Measurements from ENCODE around the gene FOXJ2. TPM values are rescaled to one million over a fixed set of nuclear protein-coding genes. Genes with fewer than 3 reads are reported as not detected.
"Not testable (repeated sequence)": the region's sequence is repeated elsewhere in the genome, so short reads cannot be mapped to it uniquely, and the experiment has no call there.

The FOXJ2 gene
- total RNA-seq, 1 donor from 2014 or later, result 7.3 TPM

DNA sequence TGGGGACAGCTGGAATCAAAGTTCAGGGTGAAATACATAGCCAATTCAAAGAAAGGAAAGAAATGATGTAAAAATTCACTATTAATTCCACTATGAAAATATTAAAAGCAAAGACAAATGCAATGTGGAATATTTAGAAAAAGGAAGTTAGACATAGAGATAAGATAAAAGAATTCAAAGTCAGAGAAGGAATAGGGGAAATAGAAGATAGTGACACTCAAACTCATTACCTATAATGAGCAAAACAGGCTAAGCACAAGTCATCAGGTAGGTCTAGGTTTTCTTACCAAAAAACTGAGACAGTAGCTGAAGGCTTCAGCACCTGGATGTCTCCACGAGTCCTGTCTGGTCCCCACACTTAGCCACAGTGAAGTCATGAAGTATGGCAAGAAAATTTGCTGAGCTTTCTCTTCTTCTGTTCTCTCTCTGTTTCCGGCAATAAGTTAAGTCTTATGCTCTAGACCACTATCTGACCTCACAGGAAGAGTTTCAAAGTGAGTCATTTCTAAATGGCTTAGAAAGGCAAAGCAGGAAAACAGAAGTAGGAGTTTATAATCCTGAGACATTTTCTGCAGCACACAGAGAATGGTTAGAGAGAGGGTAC lies 33.6 kb downstream of the FOXJ2 start, which contains the start of gene C3AR1:
Gene C3AR1, minus strand, starts transcription at position 369 of the 604 bp plus-strand sequence. CDS start 6,174 bp downstream, outside the sequence.
- DNase-seq, result no peak

DNA sequence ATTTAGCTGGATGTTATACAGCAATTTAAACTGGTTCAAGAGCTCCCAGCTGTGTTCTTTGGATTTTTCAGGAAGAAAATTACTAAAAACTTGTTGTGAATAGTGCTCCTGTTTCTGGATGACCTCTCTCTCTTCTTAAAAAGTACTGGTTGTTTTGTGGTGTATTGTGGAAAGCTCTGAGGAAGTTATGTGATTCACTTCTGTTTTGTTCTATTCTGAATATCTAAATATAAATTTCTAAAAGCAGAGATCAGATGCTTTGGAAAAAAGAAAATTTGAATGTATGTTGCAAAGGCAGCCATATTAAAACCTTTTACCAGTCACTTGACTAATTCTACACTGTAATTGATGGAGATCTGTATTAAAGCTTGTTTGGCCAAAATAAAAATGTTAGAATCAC lies 37.1 kb downstream of the FOXJ2 start:
- no peak for DNase-seq

DNA sequence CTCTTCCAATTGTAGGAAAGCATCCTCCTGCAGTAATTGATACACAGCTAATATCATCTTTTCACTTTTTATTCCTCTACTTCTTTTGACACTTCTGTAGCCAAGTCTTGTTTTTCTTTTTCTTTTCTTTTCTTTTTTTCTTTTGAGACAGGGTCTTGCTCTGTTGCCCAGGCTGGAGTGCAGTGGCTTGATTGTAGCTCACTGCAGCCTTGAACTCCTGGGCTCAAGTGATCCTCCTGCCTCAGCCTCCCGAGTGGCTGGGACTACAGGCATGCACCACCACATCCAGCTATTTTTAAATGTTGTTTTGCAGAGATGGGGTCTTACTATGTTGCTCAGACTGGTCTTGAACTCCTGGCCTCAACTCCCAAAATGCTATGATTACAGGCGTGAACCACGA lies 39.3 kb downstream of the FOXJ2 start:
- not testable (repeated sequence) for DNase-seq

DNA sequence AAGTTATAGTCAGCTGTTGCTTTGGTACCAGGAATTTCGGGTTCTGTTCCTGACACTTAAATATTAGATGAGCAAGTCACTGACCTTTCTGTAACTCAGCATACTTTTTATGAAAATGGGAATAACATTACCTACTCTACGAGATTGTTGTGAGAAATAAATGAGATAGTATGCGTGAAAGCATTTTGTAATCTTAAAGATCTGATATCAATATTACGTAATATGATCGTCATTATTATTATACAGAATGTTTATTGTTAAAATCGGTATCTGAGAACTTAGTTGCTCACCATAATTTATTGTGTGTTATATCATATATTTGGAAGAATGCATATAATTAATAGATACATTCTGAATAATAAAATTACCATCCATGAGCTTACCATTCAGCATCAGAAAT lies 43.4 kb downstream of the FOXJ2 start:
- no peak for DNase-seq

DNA sequence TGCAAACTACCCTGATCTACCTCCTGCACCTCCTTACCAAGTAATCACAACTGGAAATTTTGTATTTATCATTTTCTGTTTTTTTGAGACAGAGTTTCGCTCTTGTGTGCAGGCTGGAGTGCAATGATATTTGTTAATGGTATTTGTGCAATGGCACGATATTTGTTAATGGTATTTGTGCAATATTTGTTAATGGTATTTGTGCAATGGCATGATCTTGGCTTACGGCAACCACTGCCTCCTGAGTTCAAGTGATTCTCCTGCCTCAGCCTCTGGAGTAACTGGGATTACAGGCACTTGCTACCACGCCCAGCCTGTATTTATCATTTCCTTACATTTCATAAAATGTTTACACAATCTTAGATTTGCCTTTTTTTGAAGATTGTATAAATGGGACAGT lies 43.9 kb downstream of the FOXJ2 start:
- no peak for DNase-seq

DNA sequence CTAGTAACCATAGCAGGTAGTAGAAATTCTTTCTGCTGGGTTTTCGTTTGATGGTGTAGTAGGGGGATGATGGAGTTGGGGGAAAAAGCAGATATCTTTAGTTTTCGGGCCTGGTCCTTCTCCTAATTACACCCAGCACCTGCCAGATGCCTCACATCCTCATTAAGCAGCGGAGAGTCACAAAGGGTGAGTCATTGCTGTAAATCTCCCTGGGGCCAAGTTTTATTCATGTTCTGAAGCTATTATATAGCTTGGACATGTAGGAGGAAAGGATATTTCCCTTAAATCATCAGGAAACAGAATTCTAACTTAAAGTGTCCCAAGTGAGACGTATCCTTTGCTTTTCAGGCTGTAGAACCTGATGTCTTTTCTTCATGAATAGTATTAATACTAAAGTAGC lies 44.7 kb downstream of the FOXJ2 start:
- DNase-seq, result no peak

DNA sequence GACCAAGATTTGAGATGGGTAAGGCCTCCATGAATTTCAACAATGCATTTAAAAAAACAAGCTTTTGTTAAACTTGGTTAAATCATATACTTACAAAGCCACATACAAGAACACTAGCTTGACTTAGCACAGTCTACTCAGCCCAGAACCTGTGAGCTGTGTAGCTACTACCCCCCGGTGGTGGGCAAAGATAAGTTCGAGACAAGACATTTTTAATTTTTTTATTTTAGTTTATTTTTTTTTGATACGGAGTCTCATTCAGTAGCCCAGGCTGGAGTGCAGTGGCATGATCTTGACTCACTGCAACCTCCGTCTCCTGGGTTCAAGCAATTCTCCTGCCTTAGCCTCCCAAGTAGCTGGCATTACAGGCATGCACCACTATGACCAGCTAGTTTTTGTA lies 45.9 kb downstream of the FOXJ2 start:
- DNase-seq, result no peak

DNA sequence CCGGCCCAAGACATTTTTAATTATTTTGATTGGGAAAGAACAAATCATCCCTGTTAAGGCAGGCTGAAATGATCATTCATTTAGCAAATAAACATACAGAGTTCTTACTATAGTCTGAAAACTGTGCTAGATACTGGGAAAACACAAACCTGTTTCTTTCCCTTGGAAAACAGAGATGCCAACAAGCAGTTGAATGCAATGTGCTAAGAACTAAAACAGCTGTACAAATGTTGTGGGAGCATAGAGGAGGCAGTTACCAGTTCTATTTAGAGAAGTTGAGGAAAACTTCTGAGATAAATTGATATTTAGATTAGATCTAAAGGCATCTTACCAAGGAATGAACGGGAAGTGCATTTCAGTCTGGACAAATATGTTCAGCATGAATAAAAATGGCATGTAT lies 46.4 kb downstream of the FOXJ2 start:
- DNase-seq, result no peak

DNA sequence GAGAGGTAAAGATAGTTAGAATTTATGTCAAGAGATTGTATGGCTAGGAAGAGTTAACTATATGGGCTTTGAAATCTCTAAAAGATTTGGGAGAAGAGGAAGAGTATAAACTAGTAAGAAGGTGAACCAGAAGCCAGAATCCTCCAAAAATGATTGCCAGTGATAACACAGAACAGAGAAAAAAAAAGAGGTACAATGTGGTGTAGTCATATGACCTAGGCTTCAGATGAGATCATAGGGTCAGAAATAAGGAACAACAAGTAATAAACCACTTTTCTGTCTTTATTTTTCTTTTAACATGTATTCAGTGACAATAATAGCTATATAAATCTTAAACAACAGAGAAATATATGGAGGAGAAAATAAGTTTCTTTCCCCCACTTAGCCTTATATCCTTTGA lies 47.6 kb downstream of the FOXJ2 start:
- no peak for DNase-seq

DNA sequence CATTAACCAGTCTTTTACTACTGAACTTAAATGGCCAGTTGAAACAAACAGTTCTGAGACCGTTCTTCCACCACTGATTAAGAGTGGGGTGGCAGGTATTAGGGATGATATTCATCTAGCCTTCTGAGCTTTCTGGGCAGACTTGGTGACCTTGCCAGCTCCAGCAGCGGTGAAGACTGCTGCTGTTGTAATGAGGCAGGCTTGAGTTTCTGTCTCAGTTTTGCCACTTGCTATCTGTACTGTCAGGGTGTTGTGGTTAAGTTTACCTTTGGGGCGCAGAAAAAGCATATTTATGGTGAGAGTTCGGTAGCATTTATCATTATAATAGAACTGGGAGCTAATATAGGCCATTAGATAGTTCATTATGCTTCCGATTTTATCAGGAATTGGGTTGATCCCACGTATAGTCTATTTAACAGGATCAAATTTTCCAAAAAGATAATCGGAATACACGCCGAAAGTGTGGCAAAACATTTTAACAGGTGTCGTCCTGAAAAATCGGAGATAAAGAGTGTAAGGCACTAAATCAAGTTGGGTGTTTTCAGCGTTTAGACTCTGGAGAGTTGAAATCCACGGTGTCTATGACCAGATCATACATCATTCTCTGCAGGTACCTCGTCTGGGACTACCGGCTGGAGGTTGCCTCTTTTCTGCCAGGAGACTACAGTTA lies 48.9 kb downstream of the FOXJ2 start:
- DNase-seq, result peak; percentile 8

DNA sequence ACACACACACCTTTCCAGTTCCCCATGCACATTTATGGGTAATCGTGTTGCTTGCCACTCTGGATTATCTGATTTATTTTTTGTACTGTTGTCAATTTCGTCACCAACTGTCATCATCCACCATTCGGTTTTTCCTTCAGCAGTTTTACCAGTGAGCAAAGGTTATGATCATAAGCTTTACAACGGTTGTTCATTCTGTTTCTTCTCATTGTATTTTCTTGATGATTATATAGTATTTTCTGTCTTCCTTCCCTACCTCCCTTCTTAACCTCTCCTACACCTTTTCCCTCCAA lies 50.2 kb downstream of the FOXJ2 start:
- no peak for DNase-seq

DNA sequence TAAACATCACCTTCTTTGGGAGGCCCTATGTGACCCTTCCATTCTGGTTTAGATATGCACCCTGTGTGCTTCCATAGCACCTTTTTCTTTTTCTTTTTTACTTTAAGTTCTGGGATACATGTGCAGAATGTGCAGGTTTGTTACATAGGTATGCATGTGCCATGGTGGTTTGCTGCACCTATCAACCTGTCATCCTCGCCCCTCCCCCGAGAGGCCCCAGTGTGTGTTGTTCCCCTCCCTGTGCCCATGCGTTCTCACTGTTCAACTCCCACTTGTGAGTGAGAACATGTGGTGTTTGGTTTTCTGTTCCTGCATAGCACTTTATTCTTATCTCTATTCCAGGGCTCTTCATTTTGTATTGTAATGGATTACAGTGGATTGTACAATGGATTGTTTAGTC lies 51.8 kb downstream of the FOXJ2 start:
- not testable (repeated sequence) for DNase-seq

DNA sequence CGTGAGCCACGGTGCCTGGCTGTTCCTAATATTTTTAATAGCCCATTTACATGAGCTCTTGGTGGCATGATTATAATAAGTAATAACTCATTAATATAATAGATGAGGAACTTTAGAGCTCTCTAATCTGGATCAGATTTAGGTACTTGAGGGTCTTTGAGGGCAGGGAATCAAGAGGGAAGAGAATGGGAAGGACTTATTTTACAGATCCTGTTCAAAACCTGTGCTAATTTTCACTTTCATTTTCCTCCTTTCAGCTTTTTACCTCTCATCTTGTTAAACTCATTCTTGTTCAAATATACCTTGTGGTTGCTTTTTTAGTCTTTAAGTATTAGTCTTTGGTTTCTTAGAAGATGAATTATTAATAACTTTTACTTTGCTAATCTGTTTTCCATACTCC lies 55.1 kb downstream of the FOXJ2 start:
- DNase-seq, result no peak

DNA sequence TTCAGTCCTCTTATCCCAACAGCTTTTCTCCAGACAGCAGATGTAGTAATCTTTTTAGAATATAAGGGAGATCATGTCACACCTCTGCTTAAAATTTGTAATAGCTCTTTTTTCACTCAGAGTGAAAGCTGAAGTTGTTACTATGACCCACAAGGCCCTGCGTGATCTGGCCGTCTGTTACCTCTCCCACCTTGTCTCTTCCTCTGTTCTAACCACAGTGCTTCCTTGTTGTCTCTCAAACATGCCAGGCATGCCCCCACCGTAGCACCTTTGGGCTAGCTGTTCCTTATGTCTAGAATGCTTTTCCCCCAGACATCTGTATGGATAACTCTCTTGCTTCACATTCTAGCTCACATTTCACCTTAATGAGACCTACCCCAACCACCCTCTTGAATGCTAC lies 56.1 kb downstream of the FOXJ2 start:
- DNase-seq, result no peak

DNA sequence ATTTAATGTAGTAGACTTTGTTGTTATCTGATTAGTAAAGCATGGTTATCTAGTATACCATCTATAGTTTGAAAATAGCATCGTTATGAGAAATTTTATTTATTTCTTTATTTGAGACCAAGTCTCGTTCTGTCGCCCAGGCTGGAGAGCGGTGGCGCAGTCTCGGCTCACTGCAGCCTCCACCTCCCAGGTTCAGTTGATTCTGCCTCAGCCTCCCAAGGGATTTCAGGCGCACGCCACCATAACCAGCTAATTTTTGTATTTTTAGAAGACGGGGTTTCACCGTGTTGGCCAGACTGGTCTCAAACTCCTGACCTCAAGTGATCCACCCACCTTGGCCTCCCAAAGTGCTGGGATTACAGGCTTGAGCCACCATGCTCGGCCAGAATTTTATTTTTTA lies 56.8 kb downstream of the FOXJ2 start:
- not testable (repeated sequence) for DNase-seq

DNA sequence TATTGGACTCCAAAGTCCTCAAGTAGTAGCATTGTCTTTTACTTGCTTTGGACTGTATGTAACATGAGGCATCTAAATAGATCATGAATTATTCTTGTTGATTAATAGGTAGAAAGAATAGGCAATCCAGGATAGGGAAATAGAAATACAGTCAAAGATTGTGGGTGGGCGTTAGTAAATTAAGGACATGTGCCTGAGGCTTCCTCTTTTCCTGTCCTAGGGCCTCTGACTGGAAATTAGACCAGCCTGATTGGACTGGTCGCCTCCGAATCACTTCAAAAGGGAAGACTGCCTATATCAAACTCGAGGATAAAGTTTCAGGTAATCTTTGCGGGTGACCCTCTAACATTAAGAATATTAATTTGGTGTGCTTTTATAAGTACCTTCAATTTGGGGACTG lies 57.2 kb downstream of the FOXJ2 start:
- DNase-seq, result no peak

DNA sequence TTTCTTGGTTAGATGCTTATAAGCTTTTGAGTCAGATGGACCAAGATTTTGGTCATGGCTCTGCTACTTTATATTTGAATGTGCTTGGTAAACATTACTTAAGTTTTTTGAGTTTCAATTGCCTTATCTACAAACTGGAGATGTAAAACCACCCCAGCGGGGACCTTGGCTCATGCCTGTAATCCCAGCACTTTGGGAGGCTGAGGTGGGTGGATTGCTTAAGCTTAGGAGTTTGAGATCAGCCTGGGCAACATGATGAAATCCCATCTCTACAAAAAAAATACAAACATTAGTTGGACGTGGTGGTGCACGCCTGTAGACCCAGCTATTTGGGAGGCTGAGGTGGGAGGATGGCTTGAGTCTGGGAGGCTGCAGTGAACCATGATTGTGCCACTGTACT lies 60.8 kb downstream of the FOXJ2 start:
- no peak for DNase-seq

DNA sequence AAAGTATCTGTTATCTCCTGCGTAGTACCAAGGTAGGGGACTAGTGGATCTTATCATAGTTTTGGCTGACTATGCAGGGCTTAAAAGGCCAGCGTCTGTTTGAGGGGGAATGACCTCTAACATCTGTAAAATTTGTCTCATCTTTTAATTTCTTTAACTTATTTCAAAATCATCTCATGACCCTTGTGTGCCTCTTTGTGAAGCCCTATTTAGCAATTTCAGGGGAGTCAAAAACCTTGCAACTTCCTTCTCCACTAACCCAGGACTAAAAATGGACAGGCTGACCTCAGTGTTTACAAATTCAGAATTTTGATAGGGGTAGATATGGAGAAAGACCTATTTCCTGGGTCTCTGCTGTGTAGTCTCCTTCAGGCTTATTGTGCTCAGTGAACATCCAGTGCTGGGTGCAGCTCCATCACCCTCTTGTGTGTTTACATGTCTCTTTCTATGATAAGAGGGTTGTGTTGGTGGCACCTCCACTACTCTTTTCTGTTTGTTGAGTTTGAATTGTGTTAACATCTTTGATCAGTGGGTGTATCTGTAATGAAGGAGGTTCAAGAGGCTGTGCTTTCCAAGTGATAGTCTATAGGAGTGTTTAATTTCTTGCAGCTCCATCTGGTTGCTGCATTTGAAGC lies 63.9 kb downstream of the FOXJ2 start:
- no peak for DNase-seq

DNA sequence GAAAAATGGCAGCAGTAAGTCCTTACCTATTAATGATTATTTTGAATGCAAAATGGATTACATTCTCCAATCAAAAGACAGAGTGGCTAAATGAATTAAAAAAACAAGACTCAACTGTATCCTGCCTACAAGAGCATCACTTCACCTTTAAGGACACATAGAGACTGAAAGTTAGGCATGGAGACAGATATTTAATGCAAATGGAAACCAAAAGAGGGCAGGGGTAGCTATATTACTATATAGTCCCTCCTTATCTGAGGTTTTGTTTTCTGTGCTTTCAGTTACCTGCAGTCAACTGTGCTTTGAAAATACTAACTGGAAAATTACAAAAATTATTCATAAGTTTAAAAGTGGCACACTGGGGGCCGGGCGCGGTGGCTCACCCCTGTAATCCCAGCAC lies 66.7 kb downstream of the FOXJ2 start:
- no peak for DNase-seq

Other genes with a start within 250 kb of the FOXJ2 start
- gene NANOG, start 243.3 kb upstream of the FOXJ2 start, total RNA-seq, result not detected
- not detected for gene SLC2A14, start 159.8 kb upstream of the FOXJ2 start, total RNA-seq
- gene SLC2A3, start 96.5 kb upstream of the FOXJ2 start, total RNA-seq, result 57.1 TPM
- 3.1 TPM for gene C3AR1, start 33.6 kb downstream of the FOXJ2 start, total RNA-seq
- gene NECAP1, start 49.6 kb downstream of the FOXJ2 start, total RNA-seq, result 174 TPM
- 0.31 TPM for gene CLEC4A, start 90.9 kb downstream of the FOXJ2 start, total RNA-seq
- gene ZNF705A, start 124.3 kb downstream of the FOXJ2 start, total RNA-seq, result not detected
- 0.16 TPM for gene FAM90A1, start 194.9 kb downstream of the FOXJ2 start, total RNA-seq

All from occipital lobe (tissue), 2 donors.